ENCODE data around the gene PABPC3. TPM values are rescaled to one million over a fixed set of nuclear protein-coding genes. Genes with fewer than 3 reads are reported as not detected.

Gene PABPC3
- total RNA-seq, 1 experiment from 2014 or later = 0.18 TPM

DNA sequence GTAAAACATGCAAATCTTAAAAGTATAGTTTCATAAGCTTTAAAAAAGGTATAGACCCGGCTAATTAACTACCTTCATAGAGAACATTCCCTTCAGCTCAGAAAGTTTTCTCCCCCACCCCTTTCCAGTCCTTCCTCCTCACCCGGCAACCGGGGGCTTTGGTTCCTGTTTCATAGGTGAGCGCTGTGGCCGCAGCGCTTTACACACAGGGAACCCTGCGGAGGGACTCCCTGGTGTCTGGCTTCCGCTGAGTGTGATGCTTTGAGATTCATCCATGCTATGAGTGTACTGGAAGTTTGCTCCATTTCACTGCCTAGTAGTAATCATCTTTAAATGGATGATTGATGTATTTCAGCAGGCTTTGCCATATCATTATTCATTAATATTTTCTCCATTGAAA lies 26.0 kb upstream of the PABPC3 start:
- no peaks in the 10 kb centered on the region for H3K36me3 ChIP-seq (ENCODE audit: control insufficient read depth, insufficient read depth, low read length)
- POLR2A ChIA-PET = no interaction called here
- no TSS peak for BruUV-seq (replicated peaks)
- H3K27ac ChIP-seq (ENCODE audit: low read length) = no peak overlapping the region
- in situ Hi-C loops (cut with HindIII; ENCODE audit: low pct_unique_long_range_greater_than_20kb, low sequenced_read_pairs) (no loop called here), intact Hi-C loops (cut with micrococcal nuclease; ENCODE audit: unreplicated experiment) (no loop called here)
- ATAC-seq (no peak), DNase-seq (ENCODE audit: low read depth, low spot score) (no peak)
- H3K4me1 ChIP-seq (ENCODE audit: control insufficient read depth, insufficient read depth, low read length) = no peaks in the 10 kb centered on the region
- no peaks in the 10 kb centered on the region for H3K9me3 ChIP-seq (ENCODE audit: control insufficient read depth, insufficient read depth, low read depth, low read length)
- peaks cover 3% of the 10 kb centered on the region for H3K27me3 ChIP-seq (ENCODE audit: control insufficient read depth, insufficient read depth, low read length)
- no peak for TF ChIP-seq POLR2AphosphoS5 (IDR thresholded peaks at IDR 0.05; ENCODE audit: low read depth, low read length)
- TF ChIP-seq, protein P1, sequence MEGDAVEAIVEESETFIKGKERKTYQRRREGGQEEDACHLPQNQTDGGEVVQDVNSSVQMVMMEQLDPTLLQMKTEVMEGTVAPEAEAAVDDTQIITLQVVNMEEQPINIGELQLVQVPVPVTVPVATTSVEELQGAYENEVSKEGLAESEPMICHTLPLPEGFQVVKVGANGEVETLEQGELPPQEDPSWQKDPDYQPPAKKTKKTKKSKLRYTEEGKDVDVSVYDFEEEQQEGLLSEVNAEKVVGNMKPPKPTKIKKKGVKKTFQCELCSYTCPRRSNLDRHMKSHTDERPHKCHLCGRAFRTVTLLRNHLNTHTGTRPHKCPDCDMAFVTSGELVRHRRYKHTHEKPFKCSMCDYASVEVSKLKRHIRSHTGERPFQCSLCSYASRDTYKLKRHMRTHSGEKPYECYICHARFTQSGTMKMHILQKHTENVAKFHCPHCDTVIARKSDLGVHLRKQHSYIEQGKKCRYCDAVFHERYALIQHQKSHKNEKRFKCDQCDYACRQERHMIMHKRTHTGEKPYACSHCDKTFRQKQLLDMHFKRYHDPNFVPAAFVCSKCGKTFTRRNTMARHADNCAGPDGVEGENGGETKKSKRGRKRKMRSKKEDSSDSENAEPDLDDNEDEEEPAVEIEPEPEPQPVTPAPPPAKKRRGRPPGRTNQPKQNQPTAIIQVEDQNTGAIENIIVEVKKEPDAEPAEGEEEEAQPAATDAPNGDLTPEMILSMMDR (IDR thresholded peaks at IDR 0.05) = no peak
- TF ChIP-seq, protein P2, sequence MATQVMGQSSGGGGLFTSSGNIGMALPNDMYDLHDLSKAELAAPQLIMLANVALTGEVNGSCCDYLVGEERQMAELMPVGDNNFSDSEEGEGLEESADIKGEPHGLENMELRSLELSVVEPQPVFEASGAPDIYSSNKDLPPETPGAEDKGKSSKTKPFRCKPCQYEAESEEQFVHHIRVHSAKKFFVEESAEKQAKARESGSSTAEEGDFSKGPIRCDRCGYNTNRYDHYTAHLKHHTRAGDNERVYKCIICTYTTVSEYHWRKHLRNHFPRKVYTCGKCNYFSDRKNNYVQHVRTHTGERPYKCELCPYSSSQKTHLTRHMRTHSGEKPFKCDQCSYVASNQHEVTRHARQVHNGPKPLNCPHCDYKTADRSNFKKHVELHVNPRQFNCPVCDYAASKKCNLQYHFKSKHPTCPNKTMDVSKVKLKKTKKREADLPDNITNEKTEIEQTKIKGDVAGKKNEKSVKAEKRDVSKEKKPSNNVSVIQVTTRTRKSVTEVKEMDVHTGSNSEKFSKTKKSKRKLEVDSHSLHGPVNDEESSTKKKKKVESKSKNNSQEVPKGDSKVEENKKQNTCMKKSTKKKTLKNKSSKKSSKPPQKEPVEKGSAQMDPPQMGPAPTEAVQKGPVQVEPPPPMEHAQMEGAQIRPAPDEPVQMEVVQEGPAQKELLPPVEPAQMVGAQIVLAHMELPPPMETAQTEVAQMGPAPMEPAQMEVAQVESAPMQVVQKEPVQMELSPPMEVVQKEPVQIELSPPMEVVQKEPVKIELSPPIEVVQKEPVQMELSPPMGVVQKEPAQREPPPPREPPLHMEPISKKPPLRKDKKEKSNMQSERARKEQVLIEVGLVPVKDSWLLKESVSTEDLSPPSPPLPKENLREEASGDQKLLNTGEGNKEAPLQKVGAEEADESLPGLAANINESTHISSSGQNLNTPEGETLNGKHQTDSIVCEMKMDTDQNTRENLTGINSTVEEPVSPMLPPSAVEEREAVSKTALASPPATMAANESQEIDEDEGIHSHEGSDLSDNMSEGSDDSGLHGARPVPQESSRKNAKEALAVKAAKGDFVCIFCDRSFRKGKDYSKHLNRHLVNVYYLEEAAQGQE (IDR thresholded peaks at IDR 0.05; ENCODE audit: insufficient read depth in 1 of 2, low read depth in 2 of 2, low read length in 1 of 2) = no peak
- TF ChIP-seq SIN3A (IDR thresholded peaks at IDR 0.05; ENCODE audit: borderline replicate concordance, insufficient read depth, low read depth, low read length) = no peak
- no peak for TF ChIP-seq TCF7L2 (IDR thresholded peaks at IDR 0.05; ENCODE audit: low read depth, low read length)
- no peak overlapping the region for H3K4me3 ChIP-seq (ENCODE audit: low read depth in 2 of 2, low read length in 2 of 2)
- CTCF ChIA-PET = no interaction called here

DNA sequence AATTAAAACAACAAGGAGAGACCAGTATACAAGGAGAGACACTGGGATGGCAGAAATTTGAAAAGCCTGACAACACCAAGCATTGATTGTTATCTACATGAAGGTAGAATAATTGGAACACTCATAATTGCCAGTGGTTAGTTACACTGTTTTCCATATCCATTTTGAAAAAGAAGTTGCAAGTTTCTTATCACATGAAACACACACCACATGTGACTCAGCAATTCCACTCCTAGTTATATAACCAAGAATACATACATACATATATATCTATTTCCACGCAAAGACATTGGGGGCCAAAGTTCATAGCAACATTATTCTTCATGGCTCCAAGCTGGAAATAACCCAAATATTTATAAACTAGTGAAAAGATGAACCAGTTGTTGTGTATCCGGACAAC lies 15.2 kb upstream of the PABPC3 start:
- Histone ChIP-seq H3K9me3 (ENCODE audit: control insufficient read depth, insufficient read depth, low read depth, low read length) (no peaks in the 10 kb centered on the region), H3K36me3 (ENCODE audit: control insufficient read depth, insufficient read depth, low read length) (no peaks in the 10 kb centered on the region; the same call in 1 of the 2 replicates), H3K27ac (ENCODE audit: low read length) (no peak overlapping the region), H3K4me1 (ENCODE audit: control insufficient read depth, insufficient read depth, low read length) (no peaks in the 10 kb centered on the region), H3K27me3 (ENCODE audit: control insufficient read depth, insufficient read depth, low read length) (no peaks in the 10 kb centered on the region), H3K4me3 (ENCODE audit: low read depth in 2 of 2, low read length in 2 of 2) (no peak overlapping the region)
- ChIA-PET CTCF (no interaction called here), POLR2A (no interaction called here)
- TF ChIP-seq POLR2AphosphoS5 (IDR thresholded peaks at IDR 0.05; ENCODE audit: low read depth, low read length) = no peak
- TF ChIP-seq, protein P2 (IDR thresholded peaks at IDR 0.05; ENCODE audit: insufficient read depth in 1 of 2, low read depth in 2 of 2, low read length in 1 of 2) = no peak
- TF ChIP-seq SIN3A (IDR thresholded peaks at IDR 0.05; ENCODE audit: borderline replicate concordance, insufficient read depth, low read depth, low read length) = no peak
- TF ChIP-seq TCF7L2 (IDR thresholded peaks at IDR 0.05; ENCODE audit: low read depth, low read length) = no peak
- TF ChIP-seq, protein P1 (IDR thresholded peaks at IDR 0.05) = no peak
- BruUV-seq (replicated peaks) = no TSS peak
- no peak for DNase-seq (ENCODE audit: low read depth, low spot score)
- ATAC-seq = no peak
- intact Hi-C loops (cut with micrococcal nuclease; ENCODE audit: unreplicated experiment) = no loop called here
- in situ Hi-C loops (cut with HindIII; ENCODE audit: low pct_unique_long_range_greater_than_20kb, low sequenced_read_pairs) = no loop called here
